SU-DHL-6 (cell line): ENCODE results near the gene ADARB2.
"Not testable (repeated sequence)": the region's sequence is repeated elsewhere in the genome, so short reads cannot be mapped to it uniquely, and the experiment has no call there.

Source experiments
- H2AFZ ChIP-seq: fragments of 200-600 bp; sonication (generic); 2 replicates; pipeline ENCODE4 v1.6.1; 2014; ENCODE audit warnings: low read depth, mild to moderate bottlenecking, moderate library complexity, mixed read lengths, antibody characterized with exemption, low read length; ENCODE audit not compliant: severe bottlenecking
- H3F3A ChIP-seq: fragments of 200-600 bp; shearing (Covaris generic); 2 replicates; pipeline ENCODE4 v1.6.0; 2016; ENCODE audit warnings: antibody characterized with exemption, mild to moderate bottlenecking; ENCODE audit not compliant: insufficient read depth
- H3K27ac ChIP-seq: fragments of 200-600 bp; sonication (generic); 2 replicates; pipeline ENCODE4 v1.5.1; 2016; ENCODE audit warnings: low read depth, mild to moderate bottlenecking, low read length, moderate library complexity, mixed read lengths
- H3K27me3 ChIP-seq: fragments of 200-600 bp; sonication (generic), shearing (Covaris generic); 2 replicates; pipeline ENCODE4 v1.6.0; 2014; ENCODE audit warnings: mild to moderate bottlenecking, low read length
- H3K36me3 ChIP-seq: fragments of 200-600 bp; sonication (generic); 2 replicates; pipeline ENCODE4 v1.6.1; 2014; ENCODE audit warnings: mild to moderate bottlenecking, low read length, mixed read lengths
- H3K4me2 ChIP-seq: fragments of 300-600, 200-600 bp; shearing (Covaris generic), sonication (generic); 2 replicates; pipeline ENCODE4 v1.6.0; 2014; ENCODE audit warnings: low read length, low read depth, mild to moderate bottlenecking; ENCODE audit not compliant: poor library complexity, severe bottlenecking
- H3K4me3 ChIP-seq: fragments of 200-600 bp; sonication (generic); 2 replicates; pipeline ENCODE4 v1.5.1; 2014; ENCODE audit warnings: antibody characterized with exemption, low read length, mild to moderate bottlenecking, mixed read lengths; ENCODE audit not compliant: insufficient read depth, poor library complexity, severe bottlenecking
- H3K79me2 ChIP-seq: fragments of 200-600 bp; sonication (generic); 2 replicates; pipeline ENCODE4 v1.6.1; 2014; ENCODE audit warnings: mild to moderate bottlenecking, low read length, moderate library complexity; ENCODE audit not compliant: insufficient read depth
- H3K9ac ChIP-seq: fragments of 200-600 bp; sonication (generic); 2 replicates; pipeline ENCODE4 v1.7.0; 2014; ENCODE audit warnings: mild to moderate bottlenecking, low read length
- H3K9me2 ChIP-seq: fragments of 200-600 bp; sonication (generic); replicated peaks from 2 replicates; pipeline ENCODE4 v1.6.1; 2014; ENCODE audit warnings: low read length; ENCODE audit not compliant: insufficient read depth
- H3K9me3 ChIP-seq: fragments of 200-600 bp; sonication (generic); 2 replicates; pipeline ENCODE4 v1.6.1; 2014; ENCODE audit warnings: low read length, mixed read lengths; ENCODE audit not compliant: insufficient read depth
- H4K20me1 ChIP-seq: fragments of 200-600 bp; sonication (generic); 2 replicates; pipeline ENCODE4 v1.6.1; 2014; ENCODE audit warnings: low read depth, mild to moderate bottlenecking, antibody characterized with exemption, low read length, moderate library complexity, mixed read lengths
- EZH2phosphoT487 ChIP-seq: fragments of 200-600 bp; sonication (generic), shearing (Covaris generic); conservative IDR thresholded peaks from 2 replicates; pipeline ENCODE4 v1.6.1; 2018; ENCODE audit warnings: mild to moderate bottlenecking, antibody characterized with exemption, low read length, moderate library complexity, mixed read lengths
- TF ChIP-seq, protein P1 (sequence below): fragments of 200-600 bp; sonication (generic); IDR thresholded peaks from one replicate; pipeline ENCODE4 v1.5.1; 2017; ENCODE audit warnings: antibody characterized with exemption, mild to moderate bottlenecking, low read length, moderate library complexity; ENCODE audit not compliant: insufficient read depth, poor library complexity, severe bottlenecking

The ADARB2 gene

DNA sequence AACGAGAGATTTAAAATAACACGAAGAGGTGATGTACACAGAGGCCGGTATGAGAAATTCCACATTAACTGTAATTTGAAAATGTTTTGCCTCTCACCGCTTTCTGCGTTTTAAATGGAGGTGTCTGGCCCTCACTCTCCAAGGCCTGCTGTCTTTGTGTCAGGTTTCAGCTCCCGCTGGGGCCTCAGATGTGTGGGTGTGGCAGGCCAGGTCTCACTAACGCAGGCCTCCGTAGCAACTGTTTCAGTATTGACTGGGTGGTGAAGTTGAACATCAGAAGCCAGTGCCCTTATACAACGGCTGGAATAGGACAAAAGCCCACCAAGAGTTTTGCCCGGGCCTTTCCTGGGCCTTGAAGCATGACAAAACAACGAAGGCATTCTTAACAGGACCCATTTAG is 303.1 kb downstream of the ADARB2 start:
- Histone ChIP-seq H3K27ac (no peak overlapping the region), H3K9me3 (no peaks in the 10 kb centered on the region), H2AFZ (no peak overlapping the region), H3K4me3 (no peak overlapping the region), H3K36me3 (no peaks in the 10 kb centered on the region), H3K27me3 (no peaks in the 10 kb centered on the region), H3K4me2 (no peak overlapping the region), H4K20me1 (no peaks in the 10 kb centered on the region), H3K9ac (no peak overlapping the region), H3F3A (no peaks in the 10 kb centered on the region), H3K9me2 (no peaks in the 10 kb centered on the region), H3K79me2 (no peaks in the 10 kb centered on the region)
- TF ChIP-seq EZH2phosphoT487 = no peak
- TF ChIP-seq, protein P1, sequence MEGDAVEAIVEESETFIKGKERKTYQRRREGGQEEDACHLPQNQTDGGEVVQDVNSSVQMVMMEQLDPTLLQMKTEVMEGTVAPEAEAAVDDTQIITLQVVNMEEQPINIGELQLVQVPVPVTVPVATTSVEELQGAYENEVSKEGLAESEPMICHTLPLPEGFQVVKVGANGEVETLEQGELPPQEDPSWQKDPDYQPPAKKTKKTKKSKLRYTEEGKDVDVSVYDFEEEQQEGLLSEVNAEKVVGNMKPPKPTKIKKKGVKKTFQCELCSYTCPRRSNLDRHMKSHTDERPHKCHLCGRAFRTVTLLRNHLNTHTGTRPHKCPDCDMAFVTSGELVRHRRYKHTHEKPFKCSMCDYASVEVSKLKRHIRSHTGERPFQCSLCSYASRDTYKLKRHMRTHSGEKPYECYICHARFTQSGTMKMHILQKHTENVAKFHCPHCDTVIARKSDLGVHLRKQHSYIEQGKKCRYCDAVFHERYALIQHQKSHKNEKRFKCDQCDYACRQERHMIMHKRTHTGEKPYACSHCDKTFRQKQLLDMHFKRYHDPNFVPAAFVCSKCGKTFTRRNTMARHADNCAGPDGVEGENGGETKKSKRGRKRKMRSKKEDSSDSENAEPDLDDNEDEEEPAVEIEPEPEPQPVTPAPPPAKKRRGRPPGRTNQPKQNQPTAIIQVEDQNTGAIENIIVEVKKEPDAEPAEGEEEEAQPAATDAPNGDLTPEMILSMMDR = no peak

- Histone ChIP-seq H3K9me3 (no peaks in the 10 kb centered on the region), H2AFZ (no peak overlapping the region), H3K79me2 (no peaks in the 10 kb centered on the region), H3K27me3 (no peaks in the 10 kb centered on the region), H3K4me2 (no peak overlapping the region), H3K9ac (no peak overlapping the region), H3K36me3 (no peaks in the 10 kb centered on the region), H4K20me1 (no peaks in the 10 kb centered on the region), H3F3A (no peaks in the 10 kb centered on the region), H3K9me2 (no peaks in the 10 kb centered on the region), H3K4me3 (no peak overlapping the region), H3K27ac (no peak overlapping the region)
- TF ChIP-seq EZH2phosphoT487 = no peak
- TF ChIP-seq, protein P1 = no peak
Measured at GRCh38 chr10:1432161-1432560, 305.2 kb downstream of the ADARB2 start.

DNA sequence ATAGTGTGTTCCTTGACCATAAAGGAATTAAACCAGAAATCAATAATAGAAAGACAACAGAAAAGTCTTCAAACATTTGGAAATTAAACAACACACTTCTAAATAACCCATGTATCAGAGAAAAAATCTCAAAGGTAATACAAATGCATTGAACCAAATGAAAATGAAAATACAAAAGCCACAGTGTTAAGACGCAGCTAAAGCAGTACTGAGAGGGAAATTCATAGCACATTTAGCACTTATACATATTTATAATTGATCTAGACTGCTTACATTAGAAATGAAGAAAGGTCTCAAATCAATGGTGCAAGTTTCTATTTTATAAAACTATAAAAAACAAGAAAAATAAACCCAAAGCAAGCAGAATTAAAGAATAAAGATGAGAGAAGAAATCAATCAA is 306.1 kb downstream of the ADARB2 start:
- Histone ChIP-seq H3K27ac (no peak overlapping the region), H3K4me2 (no peak overlapping the region), H2AFZ (no peak overlapping the region), H3K36me3 (no peaks in the 10 kb centered on the region), H4K20me1 (no peaks in the 10 kb centered on the region), H3K9me2 (no peaks in the 10 kb centered on the region), H3K27me3 (no peaks in the 10 kb centered on the region), H3F3A (no peaks in the 10 kb centered on the region), H3K9me3 (no peaks in the 10 kb centered on the region), H3K4me3 (no peak overlapping the region), H3K9ac (no peak overlapping the region), H3K79me2 (no peaks in the 10 kb centered on the region)
- TF ChIP-seq, protein P1 = no peak
- no peak for TF ChIP-seq EZH2phosphoT487

DNA sequence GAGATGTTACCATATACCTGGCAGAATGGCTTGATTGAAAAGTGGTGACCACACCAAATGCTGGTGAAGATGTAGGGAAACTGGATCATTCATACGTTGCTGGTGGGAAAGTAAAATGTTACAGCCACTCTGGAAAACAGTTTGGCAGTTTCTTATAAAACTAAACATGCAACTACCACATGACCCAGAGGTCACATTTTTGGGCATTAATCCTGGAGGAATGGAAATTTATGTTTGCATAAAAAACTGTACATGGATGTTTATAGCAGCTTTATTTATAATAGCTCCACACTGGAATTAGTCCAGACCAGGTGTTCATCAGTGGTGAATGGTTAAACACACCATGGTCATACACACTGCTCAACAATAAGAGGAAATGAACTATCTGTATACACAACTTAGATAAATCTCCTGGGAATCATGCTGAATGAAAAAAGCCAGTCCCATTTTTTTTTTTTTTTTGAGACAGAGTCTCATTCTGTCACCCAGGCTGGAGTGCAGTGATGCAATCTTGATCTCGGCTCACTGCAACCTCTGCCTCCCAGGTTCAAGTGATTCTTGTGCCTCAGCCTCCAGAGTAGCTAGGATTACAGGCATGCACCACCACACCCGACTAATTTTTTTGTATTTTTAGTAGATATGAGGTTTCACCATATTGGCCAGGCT is 309.7 kb downstream of the ADARB2 start:
- not testable (repeated sequence) for H3K4me2 ChIP-seq, H3K9ac ChIP-seq, H3K79me2 ChIP-seq, H3K9me3 ChIP-seq, H3K27me3 ChIP-seq, H3K27ac ChIP-seq, H4K20me1 ChIP-seq, H3K9me2 ChIP-seq, H3F3A ChIP-seq, H2AFZ ChIP-seq, H3K36me3 ChIP-seq, H3K4me3 ChIP-seq
